Kidney capillary endothelial cell (primary cell): ENCODE results near the gene ADGRF3.
"Not testable (repeated sequence)": the region's sequence is repeated elsewhere in the genome, so short reads cannot be mapped to it uniquely, and the experiment has no call there.

Experiments
- DNase-seq: peaks from one replicate; pipeline ENCODE4 v3.0.0-alpha.2; 2018; ENCODE audit warnings: low spot score

ADGRF3 gene

GRCh38 chr2:26317377-26318105 lies 29.0 kb downstream of the ADGRF3 start:
- DNase-seq = no peak

DNA sequence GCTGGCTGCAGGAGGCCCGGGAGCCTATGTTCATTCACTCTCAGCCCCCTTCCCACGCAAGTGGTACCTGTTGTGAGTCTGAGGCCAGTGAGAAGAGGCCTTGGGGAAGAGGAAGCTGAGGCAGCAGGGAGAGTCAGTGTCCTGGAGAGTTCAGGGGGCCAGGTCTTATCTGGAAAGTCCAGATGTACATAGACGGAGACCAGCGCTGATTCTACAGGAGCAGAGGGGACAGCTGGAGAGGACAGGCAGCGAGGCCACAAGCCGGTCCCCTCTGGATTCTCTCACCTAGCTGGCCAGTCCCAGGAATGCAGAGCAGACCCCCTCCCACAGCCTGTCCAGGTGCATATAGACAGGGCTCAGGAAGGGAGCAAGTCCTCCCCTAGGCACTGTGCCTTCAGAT lies 29.7 kb downstream of the ADGRF3 start:
- DNase-seq = no peak

GRCh38 chr2:26316041-26316440 lies 30.5 kb downstream of the ADGRF3 start:
- no peak for DNase-seq

GRCh38 chr2:26314243-26314642 lies 32.3 kb downstream of the ADGRF3 start:
- no peak for DNase-seq

DNA sequence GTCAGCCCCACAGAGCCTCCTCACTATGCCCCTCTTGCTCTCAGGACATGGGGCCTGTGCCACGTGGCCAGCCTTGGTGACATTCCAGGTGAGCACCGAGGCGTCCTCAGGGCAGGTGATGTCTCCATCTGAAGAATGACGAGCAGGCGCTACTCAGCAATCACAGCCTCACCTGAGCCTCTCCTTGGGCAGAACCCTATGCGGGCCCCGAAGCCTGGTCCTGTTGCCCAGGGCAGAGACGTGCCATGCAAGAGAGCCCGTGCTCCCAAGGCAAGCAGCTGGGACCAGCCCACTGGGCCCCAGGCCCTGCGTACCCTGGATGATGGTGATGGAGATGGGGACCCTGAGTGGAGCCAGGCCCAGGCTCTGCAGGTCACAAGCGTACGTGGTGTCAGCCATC lies 33.1 kb downstream of the ADGRF3 start:
- no peak for DNase-seq

- DNase-seq = no peak
These were observed 34.1 kb downstream of the ADGRF3 start for GRCh38 chr2:26312471-26312870.

DNA sequence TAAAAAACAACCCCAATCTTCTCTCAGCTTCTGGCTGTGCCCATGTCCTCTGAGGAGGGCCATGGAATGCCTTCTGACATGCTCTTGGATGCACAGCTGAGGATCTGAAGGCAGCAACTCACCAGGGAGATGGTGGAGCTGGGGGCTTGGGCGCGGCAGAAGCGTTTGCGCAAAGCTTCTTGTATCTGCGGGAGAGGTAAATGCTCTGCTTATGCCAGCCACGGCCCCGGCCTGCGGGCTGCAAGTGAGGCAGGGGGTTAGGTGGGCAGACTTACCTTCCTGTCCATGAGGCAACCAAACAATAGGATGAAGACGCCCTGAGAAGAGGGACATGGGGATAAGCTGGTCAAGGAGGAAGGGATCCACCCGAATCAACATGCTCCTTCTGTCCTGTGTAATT lies 36.7 kb downstream of the ADGRF3 start:
- no peak for DNase-seq

- DNase-seq = no peak
These were observed 41.0 kb downstream of the ADGRF3 start for GRCh38 chr2:26305540-26305939.

- not testable (repeated sequence) for DNase-seq
These were observed 41.5 kb downstream of the ADGRF3 start for GRCh38 chr2:26305094-26305493.

DNA sequence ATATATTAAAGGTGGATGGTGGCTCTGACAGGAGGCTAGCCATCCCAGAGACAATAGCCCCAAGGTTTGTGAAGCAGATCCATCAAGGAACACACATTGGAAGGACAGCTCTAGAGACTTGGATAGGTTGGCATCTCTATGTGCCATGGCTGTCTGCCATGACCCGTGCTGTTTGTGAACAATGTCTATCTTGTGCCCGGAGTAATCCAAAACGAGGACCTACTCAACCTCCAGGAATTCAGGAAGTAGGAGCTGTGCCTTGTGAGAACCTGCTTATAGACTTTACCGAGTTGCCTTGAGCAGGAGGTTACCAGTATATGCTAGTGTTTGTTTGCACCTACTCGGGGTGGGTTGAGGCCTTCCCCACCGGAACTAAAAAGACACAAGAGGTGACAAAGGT lies 43.7 kb downstream of the ADGRF3 start:
- DNase-seq = no peak

DNA sequence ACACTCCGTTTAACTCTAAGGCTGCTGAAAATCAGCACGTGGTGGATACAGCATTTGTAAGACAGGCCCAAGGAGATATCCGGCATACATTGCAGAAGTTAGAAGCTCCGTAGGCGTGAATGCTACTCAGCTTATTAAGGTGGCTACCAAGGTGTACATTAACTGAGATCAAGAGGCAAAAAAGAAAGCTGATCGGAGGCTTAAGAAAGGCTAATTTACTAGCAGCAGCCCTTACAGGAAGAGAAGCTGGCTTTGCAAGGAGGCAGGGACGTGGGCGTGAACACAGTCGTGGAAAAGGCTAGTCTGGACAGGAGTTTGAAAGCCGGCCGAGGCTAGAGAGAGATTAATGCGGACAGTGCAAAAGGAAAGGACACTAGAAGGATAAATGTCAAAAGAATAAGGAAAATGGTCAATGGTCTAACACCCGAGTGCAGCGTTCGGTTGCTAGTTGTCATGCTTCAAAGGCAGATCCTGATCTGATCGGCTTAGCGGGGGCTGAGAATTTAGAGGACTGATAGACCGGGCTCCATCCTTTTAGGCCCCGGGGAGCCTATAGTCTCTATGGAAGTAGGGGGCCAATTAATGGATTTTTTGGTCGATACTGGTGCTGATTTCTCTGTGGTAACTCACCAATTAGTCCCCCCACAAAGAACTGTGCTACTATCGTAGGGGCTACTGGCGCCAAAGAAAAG lies 46.2 kb downstream of the ADGRF3 start:
- DNase-seq = no peak

GRCh38 chr2:26299471-26300101 lies 47.0 kb downstream of the ADGRF3 start:
- DNase-seq = peak; percentile 19

GRCh38 chr2:26298638-26299393 lies 47.8 kb downstream of the ADGRF3 start:
- peak; percentile 30 for DNase-seq

DNA sequence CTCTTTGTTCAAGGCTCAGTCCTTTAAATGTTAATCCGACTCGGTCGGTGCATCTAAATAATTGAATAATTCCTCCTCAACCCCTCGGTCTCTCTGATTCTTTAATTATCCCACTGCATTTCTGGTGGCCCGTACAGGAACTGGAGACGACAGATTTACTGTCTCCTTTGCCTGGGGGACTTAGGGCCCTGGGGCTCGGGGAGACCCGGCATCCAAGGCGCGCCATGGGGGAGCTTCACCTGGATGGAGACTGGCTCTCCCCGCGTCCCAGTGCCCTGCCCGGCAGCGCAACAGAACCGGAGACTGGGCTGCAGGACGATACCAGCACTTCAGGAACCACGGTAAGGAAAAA lies 48.3 kb downstream of the ADGRF3 start:
- no peak for DNase-seq

DNA sequence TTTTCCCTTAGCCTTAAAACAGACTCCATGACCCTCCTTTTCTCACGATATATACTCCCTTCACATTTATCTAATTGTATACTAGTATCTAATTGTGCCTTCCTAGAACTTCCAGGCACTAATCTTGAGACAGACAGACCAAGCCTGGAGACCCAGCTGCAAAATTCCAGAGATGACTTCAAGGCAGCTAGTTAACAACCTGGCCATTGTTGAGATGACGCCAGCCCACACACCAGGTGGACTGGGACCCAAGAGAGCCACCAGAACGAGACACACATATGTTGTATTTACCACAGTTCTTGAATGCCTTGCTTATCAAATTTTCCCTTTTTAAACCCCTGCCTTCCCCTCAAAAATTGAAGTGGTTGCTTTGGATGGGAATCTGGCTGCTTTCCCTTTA lies 49.5 kb downstream of the ADGRF3 start:
- no peak for DNase-seq

DNA sequence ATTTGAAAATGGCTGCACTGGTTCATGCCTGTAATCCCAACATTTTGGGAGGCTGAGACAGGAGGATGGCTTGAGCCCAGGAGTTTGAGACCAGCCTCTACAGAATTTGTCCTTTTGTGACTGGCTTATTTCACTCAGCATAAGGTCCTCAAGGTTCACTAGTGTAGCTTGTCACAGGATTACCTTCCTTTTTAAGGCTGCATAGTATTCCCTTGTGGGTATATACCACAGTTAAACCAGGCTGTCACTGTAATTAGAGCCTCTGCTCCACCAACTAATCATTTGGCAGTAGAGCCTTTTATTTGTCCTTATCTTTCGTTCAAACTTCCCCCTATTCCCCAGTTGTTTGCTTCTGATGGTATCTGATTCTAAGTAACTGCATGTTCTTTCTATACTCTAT lies 51.1 kb downstream of the ADGRF3 start:
- DNase-seq = no peak

DNA sequence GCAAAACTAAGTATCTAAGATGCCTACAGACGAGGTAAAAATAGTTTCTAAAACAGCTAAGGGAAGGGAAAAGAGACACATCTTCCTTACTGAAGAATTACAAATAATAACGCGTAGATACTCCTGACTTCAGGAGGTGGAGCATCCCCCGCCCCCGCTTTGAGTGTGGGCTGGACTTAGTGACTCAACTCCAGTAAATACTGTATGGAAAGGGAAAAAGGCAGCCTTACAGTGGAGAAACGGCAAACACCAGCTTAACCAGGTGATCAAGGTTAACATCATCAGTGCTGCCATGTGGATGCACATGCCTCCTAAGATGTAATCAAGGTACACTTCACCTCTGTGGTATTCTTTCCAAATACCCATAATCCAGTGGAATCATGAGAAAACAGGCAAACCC lies 53.9 kb downstream of the ADGRF3 start:
- no peak for DNase-seq

- no peak for DNase-seq
These were observed 56.6 kb downstream of the ADGRF3 start for GRCh38 chr2:26290001-26290400.

DNA sequence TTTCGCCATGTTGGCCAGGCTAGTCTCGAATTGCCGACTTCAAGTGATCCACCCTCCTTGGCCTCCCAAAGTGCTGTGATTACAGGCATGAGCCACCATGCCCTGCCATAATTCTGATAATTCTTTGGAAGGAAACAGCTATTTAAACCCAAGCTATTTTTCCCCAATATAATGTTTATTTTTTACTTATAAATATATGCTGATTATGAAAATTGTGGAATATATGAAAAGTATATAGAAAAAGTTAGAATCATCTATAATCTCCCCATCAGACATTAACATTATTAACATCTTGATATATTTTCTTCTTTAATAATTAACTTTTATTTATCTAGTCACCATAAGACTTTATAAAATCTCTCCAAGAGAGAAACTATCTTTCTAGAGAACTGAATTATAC lies 60.7 kb downstream of the ADGRF3 start:
- no peak for DNase-seq

- DNase-seq = no peak
These were observed 62.5 kb downstream of the ADGRF3 start for GRCh38 chr2:26284132-26284531.

GRCh38 chr2:26283606-26284005 lies 63.0 kb downstream of the ADGRF3 start:
- DNase-seq = no peak

GRCh38 chr2:26281226-26281625 lies 65.4 kb downstream of the ADGRF3 start:
- no peak for DNase-seq

- DNase-seq = no peak
These were observed 66.7 kb downstream of the ADGRF3 start for GRCh38 chr2:26279886-26280285.
